ENCODE measurements around the gene APH1B. TPM values are rescaled to one million over a fixed set of nuclear protein-coding genes. Genes with fewer than 3 reads are reported as not detected.

The APH1B gene
- total RNA-seq, 1 experiment from 2014 or later, result 5.2 TPM

- Mint-ChIP-seq H3K4me1 (ENCODE audit: insufficient read depth, unreplicated experiment) (peaks cover 7% of the 10 kb centered on the region), H3K36me3 (ENCODE audit: insufficient read depth, unreplicated experiment) (peaks cover 18% of the 10 kb centered on the region), H3K27me3 (ENCODE audit: insufficient read depth, unreplicated experiment) (no peaks in the 10 kb centered on the region), H3K9me3 (ENCODE audit: unreplicated experiment) (no peaks in the 10 kb centered on the region), H3K27ac (ENCODE audit: low read depth, unreplicated experiment) (no peak overlapping the region), H3K4me3 (ENCODE audit: unreplicated experiment) (no peak overlapping the region)
- peak; percentile 71 for DNase-seq (ENCODE audit: unreplicated experiment)
- no TSS peak for BruUV-seq (replicated peaks)
- CTCF ChIA-PET, result interaction anchor here (0.8 to 1.0 kb wide), 2 partner anchors 9 to 490 kb away, joined by 3 read pairs; no protein-coding TSS in a partner anchor
- intact Hi-C loops (cut with micrococcal nuclease), result no loop called here
- no peak for TF ChIP-seq CTCF (IDR thresholded peaks at IDR 0.05; ENCODE audit: unreplicated experiment)
- POLR2A ChIA-PET, result interaction anchor here (1.6 to 1.7 kb wide), 2 partner anchors 9 to 11 kb away, joined by 5 to 8 read pairs; no protein-coding TSS in a partner anchor
These were observed 20.8 kb upstream of the APH1B start for GRCh38 chr15:63256433-63257274.

GRCh38 chr15:63258658-63259057, 18.7 kb upstream of the APH1B start:
- peaks cover 7% of the 10 kb centered on the region for H3K4me1 Mint-ChIP-seq (ENCODE audit: insufficient read depth, unreplicated experiment)
- CTCF ChIA-PET, result no interaction called here
- H3K4me3 Mint-ChIP-seq (ENCODE audit: unreplicated experiment), result no peak overlapping the region
- no peaks in the 10 kb centered on the region for H3K9me3 Mint-ChIP-seq (ENCODE audit: unreplicated experiment)
- no peak for TF ChIP-seq CTCF (IDR thresholded peaks at IDR 0.05; ENCODE audit: unreplicated experiment)
- no peaks in the 10 kb centered on the region for H3K27me3 Mint-ChIP-seq (ENCODE audit: insufficient read depth, unreplicated experiment)
- no peak overlapping the region for H3K27ac Mint-ChIP-seq (ENCODE audit: low read depth, unreplicated experiment)
- DNase-seq (ENCODE audit: unreplicated experiment), result no peak
- POLR2A ChIA-PET, result no interaction called here
- intact Hi-C loops (cut with micrococcal nuclease), result no loop called here
- BruUV-seq (replicated peaks), result no TSS peak
- H3K36me3 Mint-ChIP-seq (ENCODE audit: insufficient read depth, unreplicated experiment), result peaks cover 23% of the 10 kb centered on the region

- ChIA-PET POLR2A (interaction anchor here (1.1 to 1.2 kb wide), 2 partner anchors 15 to 104 kb away, joined by 3 read pairs; partner anchors contain the start of gene RPS27L), CTCF (interaction anchor here (0.6 to 0.8 kb wide), 3 partner anchors 18 to 338 kb away, joined by 3 read pairs; no protein-coding TSS in a partner anchor)
- Mint-ChIP-seq H3K27me3 (ENCODE audit: insufficient read depth, unreplicated experiment) (no peaks in the 10 kb centered on the region), H3K27ac (ENCODE audit: low read depth, unreplicated experiment) (no peak overlapping the region), H3K4me3 (ENCODE audit: unreplicated experiment) (no peak overlapping the region), H3K4me1 (ENCODE audit: insufficient read depth, unreplicated experiment) (peaks cover 7% of the 10 kb centered on the region), H3K36me3 (ENCODE audit: insufficient read depth, unreplicated experiment) (peaks cover 27% of the 10 kb centered on the region), H3K9me3 (ENCODE audit: unreplicated experiment) (no peaks in the 10 kb centered on the region)
- no peak for DNase-seq (ENCODE audit: unreplicated experiment)
- BruUV-seq (replicated peaks), result no TSS peak
- intact Hi-C loops (cut with micrococcal nuclease), result no loop called here
- TF ChIP-seq CTCF (IDR thresholded peaks at IDR 0.05; ENCODE audit: unreplicated experiment), result no peak
These were observed 16.6 kb upstream of the APH1B start for GRCh38 chr15:63260791-63261190.

GRCh38 chr15:63261311-63261710, 16.1 kb upstream of the APH1B start:
- H3K36me3 Mint-ChIP-seq (ENCODE audit: insufficient read depth, unreplicated experiment), result peaks cover 27% of the 10 kb centered on the region
- CTCF ChIA-PET, result interaction anchor here (0.8 kb wide), 1 partner anchor 218 kb away, joined by 3 read pairs; no protein-coding TSS in a partner anchor
- no peak for DNase-seq (ENCODE audit: unreplicated experiment)
- POLR2A ChIA-PET, result interaction anchor here (1.1 to 1.2 kb wide), 2 partner anchors 15 to 104 kb away, joined by 3 read pairs; partner anchors contain the start of gene RPS27L
- BruUV-seq (replicated peaks), result no TSS peak
- no peaks in the 10 kb centered on the region for H3K9me3 Mint-ChIP-seq (ENCODE audit: unreplicated experiment)
- no peaks in the 10 kb centered on the region for H3K27me3 Mint-ChIP-seq (ENCODE audit: insufficient read depth, unreplicated experiment)
- TF ChIP-seq CTCF (IDR thresholded peaks at IDR 0.05; ENCODE audit: unreplicated experiment), result no peak
- H3K4me1 Mint-ChIP-seq (ENCODE audit: insufficient read depth, unreplicated experiment), result peaks cover 4% of the 10 kb centered on the region
- intact Hi-C loops (cut with micrococcal nuclease), result no loop called here
- no peak overlapping the region for H3K27ac Mint-ChIP-seq (ENCODE audit: low read depth, unreplicated experiment)
- H3K4me3 Mint-ChIP-seq (ENCODE audit: unreplicated experiment), result no peak overlapping the region

Measured in MCF 10A (cell line).